ENCODE data around the gene WIZ. TPM values are rescaled to one million over a fixed set of nuclear protein-coding genes. Genes with fewer than 3 reads are reported as not detected.
A peak's percentile ranks its signal among the peaks of the same experiment; 100 is the strongest.
"Not testable (repeated sequence)": the region's sequence is repeated elsewhere in the genome, so short reads cannot be mapped to it uniquely, and the experiment has no call there.

WIZ gene
- total RNA-seq, 1 donor from 2014 or later = 31.3 TPM

DNA sequence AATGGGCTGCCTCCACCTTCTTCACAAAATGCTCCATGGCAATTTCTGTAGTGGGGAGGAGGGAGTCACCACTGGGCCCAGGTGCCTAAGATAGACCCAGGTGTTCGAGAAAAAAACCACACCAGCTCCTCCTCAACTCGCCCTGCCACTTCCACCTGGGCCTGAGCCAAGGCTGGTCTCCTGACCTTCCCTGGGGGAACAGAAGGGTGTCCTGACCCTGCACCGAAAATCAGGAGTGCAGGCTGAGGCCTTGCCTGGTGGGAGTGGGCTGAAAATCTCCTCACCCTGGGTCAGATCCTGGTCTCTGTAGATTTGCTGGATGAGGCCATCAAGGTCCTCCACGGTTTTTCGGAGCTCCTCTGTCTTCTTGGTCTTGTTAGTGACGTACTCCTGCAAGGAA, 52.5 kb downstream of the WIZ start:
- DNase-seq (ENCODE audit: missing footprints) (no peak), ATAC-seq (no peak)
- intact Hi-C loops (cut with DNase I) = no loop called here

DNA sequence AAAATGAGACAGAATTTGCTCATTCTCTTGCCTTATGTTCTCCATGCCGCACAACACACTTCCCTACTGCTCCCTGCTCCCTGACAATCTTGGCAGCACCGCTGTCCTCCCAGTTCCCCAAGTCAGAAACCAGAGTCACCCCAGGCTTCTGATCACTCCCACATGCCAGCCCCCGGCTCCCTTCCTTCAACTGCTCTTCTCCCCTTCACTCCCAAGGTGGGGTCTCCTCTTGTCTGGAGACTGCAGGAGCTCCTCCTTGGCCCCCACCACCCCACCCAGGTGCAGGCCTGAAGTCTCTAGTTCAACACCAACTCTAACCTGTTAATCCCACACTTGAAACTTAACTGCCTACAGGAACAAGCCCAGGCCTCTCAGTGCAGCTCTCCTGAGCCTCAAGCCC, 53.3 kb downstream of the WIZ start:
- intact Hi-C loops (cut with DNase I) = no loop called here
- ATAC-seq = no peak
- DNase-seq (ENCODE audit: missing footprints) = no peak

DNA sequence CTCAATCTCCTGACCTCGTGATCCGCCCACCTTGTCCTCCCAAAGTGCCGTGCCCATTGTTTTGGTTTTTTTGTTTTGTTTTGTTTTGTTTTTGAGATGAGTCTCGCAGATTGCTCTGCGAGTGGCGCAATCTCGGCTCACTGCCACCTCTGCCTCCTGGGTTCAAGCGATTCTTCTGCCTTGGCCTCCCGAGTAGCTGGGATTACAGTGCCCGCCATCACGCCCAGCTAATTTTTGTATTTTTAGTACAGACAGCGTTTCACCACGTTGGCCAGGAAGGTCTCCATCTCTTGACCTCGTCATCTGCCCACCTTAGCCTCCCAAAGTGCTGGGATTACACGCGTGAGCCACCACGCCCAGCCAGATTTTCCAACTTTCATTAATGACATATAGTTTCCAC, 54.5 kb downstream of the WIZ start:
- ATAC-seq; DNase-seq (ENCODE audit: missing footprints); intact Hi-C loops (cut with DNase I): not testable (repeated sequence)

DNA sequence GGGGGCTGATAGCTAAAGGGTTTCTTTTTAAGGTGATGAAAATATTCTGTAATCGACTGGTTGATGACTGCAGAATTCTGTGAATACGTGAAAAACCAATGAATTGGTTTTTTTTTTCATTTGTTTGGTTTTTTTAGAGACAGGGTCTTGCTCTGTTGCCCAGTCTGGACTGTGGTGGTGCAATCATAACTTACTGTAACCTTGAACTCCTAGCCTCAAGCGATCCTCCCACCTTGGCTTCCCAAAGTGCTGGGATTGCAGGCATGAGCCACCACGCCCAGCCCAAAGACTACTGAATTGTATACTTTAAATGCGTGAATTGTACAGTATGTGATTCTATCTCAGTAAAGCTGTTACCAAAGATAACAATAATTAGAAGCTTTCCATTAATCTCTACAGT, 55.3 kb downstream of the WIZ start:
- DNase-seq (ENCODE audit: missing footprints) (no peak), ATAC-seq (no peak)
- intact Hi-C loops (cut with DNase I) = no loop called here

DNA sequence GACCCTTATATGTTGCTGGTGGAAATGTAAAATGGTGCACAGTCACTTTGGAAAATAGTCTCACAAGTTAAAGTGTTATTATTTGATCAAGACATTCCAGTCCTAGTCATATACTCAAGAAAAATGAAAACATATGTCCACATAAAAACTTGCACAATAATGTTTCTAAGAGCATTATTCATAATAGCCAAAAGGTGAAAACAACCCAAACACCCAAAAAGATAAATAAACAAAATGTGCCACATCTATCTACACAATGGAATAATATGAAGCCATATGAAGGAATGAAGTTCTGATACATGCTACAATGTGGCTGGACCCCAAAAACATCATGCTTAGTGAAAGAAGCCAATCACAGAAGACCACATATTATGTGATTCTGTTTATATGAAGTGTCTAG, 55.8 kb downstream of the WIZ start:
- intact Hi-C loops (cut with DNase I) = no loop called here
- ATAC-seq = no peak
- no peak for DNase-seq (ENCODE audit: missing footprints)

DNA sequence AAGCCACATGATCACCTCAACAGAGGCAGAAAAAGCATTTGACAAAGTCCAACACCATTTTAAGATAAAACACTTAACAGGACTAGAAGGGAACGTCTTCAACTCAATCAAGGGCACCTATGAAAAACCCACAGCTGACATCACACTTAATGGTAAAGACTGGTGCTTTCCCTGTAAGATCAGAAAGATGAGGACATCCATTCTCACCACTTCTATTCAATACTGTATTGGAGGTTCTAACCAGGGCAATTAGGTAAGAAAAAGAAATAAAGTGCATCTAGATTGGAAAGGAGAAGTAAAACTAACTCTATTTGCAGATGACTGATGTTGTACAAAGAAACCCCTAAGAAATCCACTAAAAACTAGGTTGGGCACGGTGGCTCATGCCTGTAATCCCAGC, 58.9 kb downstream of the WIZ start:
- no peak for DNase-seq (ENCODE audit: missing footprints)
- ATAC-seq = no peak
- intact Hi-C loops (cut with DNase I) = no loop called here

DNA sequence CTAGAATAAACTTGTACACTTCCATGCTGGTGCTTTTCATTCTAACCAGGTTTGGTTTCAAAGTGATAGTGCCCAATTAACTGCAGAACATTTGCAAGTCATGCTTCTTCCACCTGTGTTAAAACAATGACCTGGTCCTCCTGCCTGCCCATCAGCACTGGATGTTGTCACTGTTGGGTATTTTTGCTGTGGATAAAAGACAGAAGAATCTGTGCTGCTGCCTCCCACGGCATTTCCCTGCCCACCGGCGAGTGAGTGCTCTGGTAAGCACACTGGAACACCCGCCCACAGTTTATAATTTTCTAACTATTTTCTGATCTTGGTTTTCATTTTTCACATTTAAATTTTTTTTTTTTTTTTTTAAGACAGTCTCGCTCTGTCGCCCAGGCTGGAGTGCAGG, 67.9 kb downstream of the WIZ start:
- intact Hi-C loops (cut with DNase I) = loop anchor here (5.0 kb wide), 1 partner anchor 35 kb away; the partner anchor contains the start of gene AKAP8L
- DNase-seq (ENCODE audit: missing footprints) (no peak), ATAC-seq (no peak)

DNA sequence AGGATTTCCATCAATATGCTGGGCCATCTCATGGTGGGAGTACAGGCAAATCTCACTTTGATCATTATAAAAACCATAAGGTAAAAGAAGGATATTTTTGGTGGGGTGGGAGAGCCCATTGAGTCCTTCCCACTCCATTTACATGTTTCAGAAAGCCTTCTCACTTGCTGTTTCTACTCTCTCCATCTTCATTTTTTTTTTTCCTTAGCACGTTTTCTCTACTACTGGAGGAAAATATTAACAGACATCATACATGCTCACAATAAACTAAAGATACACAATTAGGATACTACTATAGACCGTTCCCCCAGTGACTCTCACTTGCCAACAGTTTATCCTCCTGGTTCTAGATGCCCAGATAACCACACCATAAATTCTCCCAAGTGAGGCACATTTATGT, 68.3 kb downstream of the WIZ start:
- ATAC-seq = no peak
- intact Hi-C loops (cut with DNase I) = loop anchor here (5.0 kb wide), 1 partner anchor 36 kb away; the partner anchor contains the start of gene AKAP8L
- DNase-seq (ENCODE audit: missing footprints) = no peak

DNA sequence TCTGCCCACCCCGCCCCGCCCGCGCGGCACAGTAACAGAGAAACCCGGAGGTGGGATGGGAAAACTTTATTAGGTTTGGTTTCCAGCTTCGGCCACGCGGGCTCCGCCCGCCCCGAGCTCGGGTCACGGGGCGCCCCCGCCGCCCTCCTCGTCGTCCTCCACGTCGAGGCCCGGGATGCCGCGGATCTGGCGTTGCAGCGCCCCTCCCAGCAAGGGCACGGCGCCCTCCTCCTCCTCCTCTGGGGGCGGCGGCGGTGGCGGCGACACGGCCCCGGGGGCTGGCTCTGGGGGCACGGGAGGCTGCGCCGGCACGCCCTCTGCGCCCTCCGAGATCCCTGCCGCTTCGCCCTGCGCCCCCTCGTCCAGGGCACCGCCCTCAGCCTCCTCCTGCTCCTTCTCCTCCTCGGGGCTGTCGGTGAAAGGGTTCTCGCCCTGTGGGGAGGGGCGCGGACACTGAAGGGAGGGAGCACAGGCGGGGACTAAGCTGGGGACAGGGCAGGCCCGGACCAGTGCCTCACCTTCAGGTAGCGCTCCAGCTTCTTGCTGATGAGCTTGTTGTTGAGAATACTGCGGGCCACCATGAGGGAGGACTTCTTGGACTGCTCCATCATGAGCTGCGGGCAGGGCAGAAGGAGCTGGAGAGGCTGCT, 69.6 kb downstream of the WIZ start:
- DNase-seq (ENCODE audit: missing footprints) = no peak
- peak; percentile 20 for ATAC-seq
- intact Hi-C loops (cut with DNase I) = loop anchor here (5.0 to 10.0 kb wide), 5 partner anchors 37 to 205 kb away; partner anchors contain the start of gene AKAP8L

DNA sequence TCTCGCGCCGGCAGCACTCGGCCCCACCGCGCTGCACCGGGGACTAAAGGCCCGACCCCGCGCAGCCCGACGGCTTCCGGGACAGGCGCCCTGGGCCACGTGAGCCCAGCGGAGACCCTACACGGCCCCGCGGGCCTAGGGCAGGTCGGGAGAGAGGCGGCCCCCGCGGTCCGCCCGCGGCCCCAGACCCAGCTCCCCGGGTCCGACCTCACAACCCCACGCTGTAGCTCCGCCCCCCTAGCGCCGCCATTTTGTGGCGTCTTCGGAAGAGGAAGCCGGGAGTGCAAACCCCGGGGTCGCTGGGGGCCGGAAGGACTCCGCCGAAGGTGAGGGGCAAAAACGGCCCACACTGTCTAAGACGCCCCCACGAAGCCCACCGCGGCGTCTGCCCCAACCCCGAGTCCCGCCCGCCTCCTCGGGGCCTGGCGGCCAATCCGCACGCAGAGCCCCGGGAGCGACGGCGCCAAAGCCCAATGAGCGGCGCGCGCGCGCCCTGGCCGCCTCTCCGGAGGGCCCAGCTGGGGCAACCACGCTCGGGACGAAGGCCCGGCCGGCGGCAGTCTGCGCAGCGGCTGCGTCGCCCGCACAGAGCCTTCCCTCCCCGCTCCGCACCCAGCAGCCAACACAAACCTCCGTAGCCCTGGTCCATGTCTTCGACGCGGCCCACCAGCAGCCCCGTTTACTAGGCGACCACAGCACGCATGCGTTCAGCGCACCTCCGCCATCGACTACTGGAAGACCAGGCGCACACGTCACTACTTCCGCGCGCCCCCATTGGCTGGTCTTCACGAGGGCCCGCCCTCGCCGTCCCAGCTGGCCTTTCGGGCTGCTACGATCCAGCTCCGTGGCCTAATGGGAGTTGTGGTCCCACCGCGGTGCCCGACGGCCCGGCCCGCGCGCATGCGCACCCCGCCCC, 70.4 kb downstream of the WIZ start, which contains the start of gene AKAP8:
AKAP8 (minus strand) TSS at position 705 of the 916 bp plus-strand sequence; CDS start at position 649, 56 bp downstream.
- peak; percentile 97 for ATAC-seq
- intact Hi-C loops (cut with DNase I) = loop anchor here (5.0 to 10.0 kb wide), 4 partner anchors 52 to 205 kb away; no protein-coding TSS in a partner anchor
- DNase-seq (ENCODE audit: missing footprints) = peak; percentile 100

DNA sequence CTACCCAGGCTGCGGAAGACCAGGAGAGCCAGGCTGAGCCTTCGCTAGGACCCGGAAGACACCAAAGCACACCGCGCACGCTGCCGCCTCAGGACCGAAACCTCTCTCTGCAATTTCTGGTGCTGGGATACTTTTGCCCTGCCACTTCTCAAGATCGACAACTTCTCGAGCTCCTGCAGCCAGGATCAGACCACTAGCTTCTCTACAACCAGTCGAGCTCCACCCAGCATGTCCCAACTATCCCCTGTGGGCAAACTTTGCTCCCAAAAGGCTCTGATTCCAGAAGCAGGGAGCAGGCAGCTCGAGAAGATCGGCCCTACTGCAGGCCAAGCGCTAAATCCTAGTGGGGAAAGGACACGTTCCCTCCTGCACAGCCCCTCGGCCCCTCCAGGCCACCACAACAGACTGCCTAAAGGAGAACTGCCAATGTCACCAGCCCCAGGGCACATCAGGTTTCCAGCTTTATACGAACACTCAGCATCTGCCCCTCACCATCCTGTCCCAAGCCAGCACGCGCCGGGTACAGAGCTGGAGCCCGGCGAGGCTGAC, 71.1 kb downstream of the WIZ start:
- intact Hi-C loops (cut with DNase I) = loop anchor here (5.0 to 10.0 kb wide), 4 partner anchors 51 to 204 kb away; no protein-coding TSS in a partner anchor
- no peak for ATAC-seq
- peak; percentile 84 for DNase-seq (ENCODE audit: missing footprints)

DNA sequence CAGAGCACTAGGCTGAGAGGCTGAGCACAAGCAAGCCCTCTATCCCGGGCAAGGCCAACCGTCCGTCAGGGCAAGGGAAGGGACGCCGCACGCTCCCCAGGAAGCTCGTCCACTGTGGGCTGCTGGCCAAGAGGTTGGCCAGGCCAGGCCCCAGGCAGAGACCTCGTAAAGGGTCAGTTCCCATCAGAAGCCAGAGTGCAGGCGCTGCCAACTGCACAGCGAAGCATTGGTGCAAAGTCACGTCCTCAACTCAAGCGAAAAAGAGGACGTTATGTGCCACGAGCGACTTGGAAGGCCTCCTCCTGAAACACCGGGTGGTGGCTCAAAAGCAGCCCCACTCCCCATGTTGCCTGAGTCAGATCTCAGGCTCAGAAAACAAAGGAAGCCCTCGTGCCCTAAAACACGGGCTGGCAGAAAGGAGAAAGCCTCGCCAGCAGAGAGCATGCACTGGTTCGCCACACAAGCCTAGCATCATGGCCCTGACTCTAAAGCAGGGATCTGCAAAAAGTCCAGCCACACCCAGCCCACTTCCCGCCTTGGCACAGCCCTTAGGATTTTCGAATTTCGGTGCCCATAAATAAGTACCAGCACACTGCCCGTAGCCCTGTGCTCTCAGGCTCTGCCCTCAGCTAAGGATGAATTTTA, 74.8 kb downstream of the WIZ start:
- DNase-seq (ENCODE audit: missing footprints) = peak; percentile 86
- intact Hi-C loops (cut with DNase I) = loop anchor here (2.0 to 10.0 kb wide), 5 partner anchors 48 to 200 kb away; no protein-coding TSS in a partner anchor
- ATAC-seq = peak; percentile 37

DNA sequence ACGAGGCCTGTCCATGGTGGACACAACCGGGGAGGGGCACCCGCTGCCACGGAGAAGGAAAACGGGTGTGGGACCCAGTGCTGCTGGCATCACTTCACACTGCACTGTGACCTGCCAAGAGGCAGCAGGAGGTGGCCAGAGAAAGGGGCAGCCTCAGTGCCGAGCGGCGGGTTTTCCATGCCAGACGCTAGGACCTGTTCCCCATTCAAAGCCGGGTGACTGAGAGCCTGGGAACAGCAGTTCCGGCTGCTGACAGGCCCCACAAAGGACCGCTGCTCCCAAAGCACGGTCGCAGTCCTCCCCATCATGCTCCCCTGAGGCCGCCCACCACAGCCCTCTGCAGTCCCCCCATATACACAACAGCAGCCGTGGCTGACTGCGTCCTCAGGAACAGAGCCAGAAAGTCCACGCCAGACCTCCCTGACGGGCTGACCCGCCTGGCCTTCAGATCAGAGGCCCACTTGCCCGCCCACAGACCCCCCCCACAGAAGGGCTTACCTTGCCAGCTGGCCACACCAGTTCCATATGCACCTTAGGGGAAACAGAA, 75.6 kb downstream of the WIZ start:
- peak; percentile 4 for ATAC-seq
- DNase-seq (ENCODE audit: missing footprints) = no peak
- intact Hi-C loops (cut with DNase I) = loop anchor here (2.0 to 10.0 kb wide), 2 partner anchors 109 to 199 kb away; no protein-coding TSS in a partner anchor

DNA sequence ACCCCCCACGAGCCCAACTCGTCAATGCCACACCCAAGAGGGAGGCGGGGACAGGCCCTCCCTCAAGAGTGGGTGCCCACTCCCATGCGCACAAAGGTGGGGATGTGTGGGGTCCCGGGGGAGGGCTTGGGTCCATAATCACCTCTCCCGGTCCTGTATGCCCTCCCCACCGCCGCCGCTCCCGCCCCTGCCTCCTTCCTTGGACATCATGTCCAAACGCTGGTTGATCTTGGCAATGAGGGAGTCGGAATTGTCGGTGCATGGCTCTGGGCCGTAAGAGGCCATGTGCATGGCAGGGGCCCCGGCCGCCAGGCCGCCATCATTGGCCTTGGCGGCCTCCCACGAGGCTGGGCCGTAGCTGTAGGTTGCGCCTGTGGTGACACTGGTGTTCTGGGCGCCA, 76.1 kb downstream of the WIZ start:
- no peak for ATAC-seq
- no peak for DNase-seq (ENCODE audit: missing footprints)

DNA sequence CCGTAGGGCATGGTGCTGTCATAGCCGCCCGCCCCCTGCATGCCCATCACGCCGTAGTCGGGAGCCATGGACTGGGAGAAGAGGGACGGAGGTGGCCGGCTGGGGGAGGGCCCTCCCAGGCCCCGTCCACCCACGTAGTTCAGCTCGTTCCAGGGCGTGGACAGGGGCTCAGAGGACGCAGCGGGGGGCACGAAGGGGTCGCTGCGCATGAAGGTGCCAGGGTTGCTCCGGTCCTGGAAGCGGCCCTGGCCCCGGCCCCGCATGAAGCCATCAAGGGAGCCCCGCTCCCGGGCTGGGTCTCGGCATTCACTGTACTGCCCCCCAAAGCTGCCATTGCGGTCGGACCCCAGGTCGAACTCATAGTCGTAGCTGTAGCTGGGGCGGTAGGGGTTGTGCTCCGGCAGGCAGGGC, 76.9 kb downstream of the WIZ start:
- DNase-seq (ENCODE audit: missing footprints) (no peak), ATAC-seq (no peak)
- intact Hi-C loops (cut with DNase I) = loop anchor here (10.0 kb wide), 1 partner anchor 198 kb away; no protein-coding TSS in a partner anchor

More for the DNA sequence above, 76.1 kb downstream of the WIZ start:
- intact Hi-C loops (cut with DNase I) = loop anchor here (2.0 to 10.0 kb wide), 2 partner anchors 109 to 199 kb away; no protein-coding TSS in a partner anchor

DNA sequence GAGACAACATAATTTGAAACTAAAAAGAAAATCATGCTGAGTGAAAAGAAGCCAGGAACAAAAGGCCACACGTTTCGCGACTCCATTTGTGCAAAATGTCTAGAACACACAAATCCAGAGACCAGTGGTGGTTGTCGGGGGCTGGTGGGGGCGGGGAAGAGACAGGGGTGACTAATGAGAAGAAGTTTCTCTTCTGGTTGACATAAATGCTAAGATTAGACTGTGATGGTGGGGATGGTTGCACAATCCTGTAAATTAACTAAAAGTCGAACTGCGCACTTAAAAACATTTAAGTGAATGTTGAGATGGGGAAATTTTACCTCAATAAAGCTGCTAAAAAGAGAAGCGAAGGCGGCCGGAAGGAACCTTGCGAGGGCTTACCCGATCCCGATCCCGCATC, 77.3 kb downstream of the WIZ start:
- ATAC-seq = no peak
- intact Hi-C loops (cut with DNase I) = loop anchor here (10.0 kb wide), 1 partner anchor 198 kb away; no protein-coding TSS in a partner anchor
- DNase-seq (ENCODE audit: missing footprints) = no peak

DNA sequence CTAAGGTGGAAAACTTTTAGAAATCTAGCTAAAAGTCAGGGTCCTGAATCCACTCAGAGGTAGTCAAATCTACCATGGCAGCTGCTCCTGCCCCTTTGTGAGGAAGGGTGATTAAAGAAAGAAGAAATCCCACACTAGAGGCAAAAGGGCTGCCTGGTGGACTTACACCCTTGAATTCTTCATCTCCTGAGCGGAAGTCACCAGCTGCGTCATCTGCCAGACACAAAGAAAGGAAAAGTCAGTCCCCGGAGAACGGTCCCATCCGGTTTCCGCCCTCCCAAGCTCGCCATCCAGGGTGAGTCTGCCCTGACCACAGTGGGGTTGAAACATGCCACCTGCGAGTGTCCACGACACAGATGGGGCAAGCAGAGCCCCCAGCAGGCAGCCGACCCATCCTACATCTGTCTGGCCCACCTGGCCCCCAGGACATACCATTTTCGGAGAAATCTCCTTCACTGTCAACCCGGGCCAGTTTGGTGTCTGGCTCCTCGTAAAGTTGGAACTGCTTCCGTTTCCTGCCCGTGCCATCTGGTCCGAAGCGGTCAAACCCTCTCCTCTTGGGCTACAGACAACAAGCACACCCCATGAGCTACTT, 77.9 kb downstream of the WIZ start:
- ATAC-seq (no peak), DNase-seq (ENCODE audit: missing footprints) (no peak)
- intact Hi-C loops (cut with DNase I) = loop anchor here (10.0 kb wide), 1 partner anchor 197 kb away; no protein-coding TSS in a partner anchor

DNA sequence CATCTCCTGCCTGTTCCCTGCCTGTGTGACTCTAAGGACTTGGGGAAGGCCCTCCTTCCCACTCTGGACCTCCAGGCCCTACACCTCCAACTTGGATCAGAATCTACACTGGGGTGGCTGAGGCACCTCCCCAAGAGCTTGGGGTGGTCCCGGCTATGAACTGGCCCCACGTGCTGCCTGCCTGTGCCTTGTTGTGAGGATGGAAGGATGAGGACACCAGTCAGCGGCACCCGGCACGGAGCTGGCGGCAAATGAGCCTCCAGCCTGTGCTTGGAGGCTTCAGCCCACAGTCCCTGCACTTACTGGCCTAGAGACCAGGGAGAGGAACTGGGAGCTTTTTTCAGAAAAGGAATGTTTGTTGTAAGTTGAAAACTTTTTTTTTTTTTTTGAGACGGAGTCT, 78.6 kb downstream of the WIZ start:
- intact Hi-C loops (cut with DNase I) = loop anchor here (10.0 kb wide), 1 partner anchor 196 kb away; no protein-coding TSS in a partner anchor
- DNase-seq (ENCODE audit: missing footprints) = no peak
- no peak for ATAC-seq
